M059J (cell line): Measurements from ENCODE around the gene PLK1. TPM values are rescaled to one million over a fixed set of nuclear protein-coding genes. Genes with fewer than 3 reads are reported as not detected.
"Not testable (repeated sequence)": the region's sequence is repeated elsewhere in the genome, so short reads cannot be mapped to it uniquely, and the experiment has no call there.

ENCODE experiments used
- DNase-seq: peaks from one replicate; pipeline ENCODE4 v3.0.0-alpha.2; 2012; ENCODE audit warnings: low read depth
- total RNA-seq: library from RNA; depleted of rRNA; stranded (reverse); fragments of >200 nt; shearing (Covaris generic); gene quantifications from 2 replicates; pipeline ENCODE4 v1.2.3, GENCODE V29; 2014; rRNA removed

The PLK1 gene
- total RNA-seq: 69.5 and 98.8 TPM in 2 replicates

DNA sequence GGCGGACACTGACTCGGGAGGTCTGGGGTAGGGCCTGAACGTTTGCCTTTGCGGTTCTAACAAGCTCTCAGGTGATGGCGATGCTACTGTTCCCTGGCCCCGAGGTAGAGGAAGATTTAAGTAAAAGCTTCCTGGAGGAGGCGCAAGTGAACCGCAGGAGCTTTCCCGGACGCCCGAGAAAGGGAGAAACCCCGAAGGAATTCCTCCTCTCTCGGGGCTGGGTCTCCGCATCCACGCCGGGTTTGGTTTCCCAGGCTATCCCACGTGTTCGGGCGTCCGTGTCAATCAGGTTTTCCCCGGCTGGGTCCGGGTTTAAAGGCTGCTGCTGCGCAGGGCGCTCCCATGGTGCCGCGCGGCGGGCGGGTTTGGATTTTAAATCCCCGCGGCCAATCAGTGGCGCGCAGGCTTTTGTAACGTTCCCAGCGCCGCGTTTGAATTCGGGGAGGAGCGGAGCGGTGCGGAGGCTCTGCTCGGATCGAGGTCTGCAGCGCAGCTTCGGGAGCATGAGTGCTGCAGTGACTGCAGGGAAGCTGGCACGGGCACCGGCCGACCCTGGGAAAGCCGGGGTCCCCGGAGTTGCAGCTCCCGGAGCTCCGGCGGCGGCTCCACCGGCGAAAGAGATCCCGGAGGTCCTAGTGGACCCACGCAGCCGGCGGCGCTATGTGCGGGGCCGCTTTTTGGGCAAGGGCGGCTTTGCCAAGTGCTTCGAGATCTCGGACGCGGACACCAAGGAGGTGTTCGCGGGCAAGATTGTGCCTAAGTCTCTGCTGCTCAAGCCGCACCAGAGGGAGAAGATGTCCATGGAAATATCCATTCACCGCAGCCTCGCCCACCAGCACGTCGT lies at the start of gene PLK1:
Gene PLK1, plus strand, starts transcription at position 460 of the 844 bp plus-strand sequence. Its CDS starts 44 bp downstream, at position 504.
- DNase-seq: peak; percentile 89

DNA sequence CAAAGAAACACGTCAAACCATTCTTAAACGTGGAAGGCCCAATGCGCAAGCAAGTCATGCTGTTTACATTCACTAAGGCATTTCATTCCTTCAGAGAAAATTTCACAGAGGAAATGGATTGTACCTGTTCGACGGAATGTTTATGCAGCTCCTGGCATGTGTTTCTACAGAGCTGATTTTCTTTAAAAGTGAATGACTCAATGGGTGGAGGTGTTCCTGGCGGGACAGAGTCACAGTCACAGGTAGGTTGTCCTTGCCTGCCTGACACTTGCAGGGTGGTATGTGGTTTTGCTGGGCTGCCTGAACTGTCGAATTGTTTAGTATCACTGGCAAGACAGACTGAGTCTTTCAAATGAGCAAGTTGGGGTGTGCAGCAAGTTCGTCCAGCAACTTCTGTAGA lies 49.2 kb upstream of the PLK1 start:
- no peak for DNase-seq

DNA sequence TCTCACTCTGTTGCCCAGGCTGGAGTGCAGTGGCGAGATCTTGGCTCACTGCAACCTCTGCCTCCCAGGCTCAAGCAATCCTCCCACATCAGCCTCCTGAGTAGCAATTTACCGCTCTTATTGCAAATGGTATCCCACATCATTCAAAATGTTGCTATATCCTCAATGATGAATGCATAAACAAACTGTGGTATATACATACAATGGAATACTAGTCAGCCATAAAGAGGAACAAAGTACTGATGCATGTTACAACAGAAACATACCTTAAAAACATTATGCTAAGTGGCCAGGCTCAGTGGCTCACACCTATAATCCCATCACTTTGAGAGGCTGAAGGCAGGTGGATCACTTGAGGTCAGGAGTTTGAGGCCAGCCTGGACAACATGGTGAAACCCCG lies 46.8 kb upstream of the PLK1 start:
- not testable (repeated sequence) for DNase-seq

DNA sequence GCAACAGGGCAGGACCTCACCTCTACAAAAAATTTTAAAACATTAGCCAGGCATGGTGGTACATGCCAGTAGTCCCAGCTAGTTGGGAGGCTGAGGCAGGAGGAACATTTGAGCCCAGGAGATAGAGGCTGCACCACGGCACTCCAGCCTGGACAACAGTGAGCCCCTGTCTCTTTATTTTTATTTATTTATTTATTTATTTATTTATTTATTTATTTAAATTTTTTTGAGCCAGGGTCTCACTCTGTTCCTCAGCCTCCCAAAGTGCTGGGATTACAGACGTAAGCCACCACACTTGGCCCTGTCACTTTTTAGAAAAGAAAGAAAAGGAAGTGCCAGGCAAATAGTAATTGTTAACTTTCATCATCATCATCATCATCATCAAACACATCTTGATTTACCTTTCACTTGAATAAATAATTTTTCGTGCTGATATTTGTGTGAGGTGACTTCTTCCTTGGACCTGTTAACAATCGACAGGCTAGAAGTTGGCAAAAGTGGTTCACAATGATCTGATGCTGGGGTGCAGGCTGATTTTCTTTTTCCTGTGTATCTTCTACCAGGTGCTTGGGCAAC lies 44.1 kb upstream of the PLK1 start:
- no peak for DNase-seq

DNA sequence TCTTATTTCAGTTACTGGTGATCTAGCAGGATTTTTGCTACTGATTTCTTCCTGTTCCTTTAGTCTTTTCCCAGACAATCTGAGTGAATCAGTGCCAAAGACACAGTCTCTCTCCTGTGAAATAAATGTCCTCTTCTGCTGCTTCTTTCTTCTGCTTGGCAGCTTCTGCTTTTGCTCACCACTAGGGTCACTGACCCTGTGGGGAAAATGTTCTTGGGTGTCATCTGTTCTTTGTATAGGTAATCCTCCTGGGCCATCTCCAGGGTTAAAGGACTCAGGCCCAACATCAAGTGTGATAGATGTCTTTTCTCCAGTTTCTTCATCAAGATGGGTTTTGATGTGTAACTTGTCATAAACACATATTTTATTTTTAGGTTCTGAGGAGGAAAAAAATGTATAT lies 42.7 kb upstream of the PLK1 start:
- DNase-seq: no peak

DNA sequence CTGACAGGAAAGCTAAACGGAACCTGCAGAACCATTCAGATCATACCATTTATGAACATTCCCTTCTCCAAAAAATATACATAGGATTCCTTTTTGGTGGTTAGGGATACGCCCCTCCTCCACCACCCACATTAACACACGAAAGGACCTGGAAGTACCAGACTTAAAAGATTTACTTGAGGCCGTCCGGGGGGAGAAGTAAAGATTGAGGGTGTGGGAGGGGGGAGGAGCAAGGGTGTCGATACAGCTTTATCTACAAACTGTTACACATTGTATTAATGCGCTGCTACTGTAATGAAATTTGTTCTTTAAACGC lies 38.1 kb upstream of the PLK1 start:
- DNase-seq: peak; percentile 10

DNA sequence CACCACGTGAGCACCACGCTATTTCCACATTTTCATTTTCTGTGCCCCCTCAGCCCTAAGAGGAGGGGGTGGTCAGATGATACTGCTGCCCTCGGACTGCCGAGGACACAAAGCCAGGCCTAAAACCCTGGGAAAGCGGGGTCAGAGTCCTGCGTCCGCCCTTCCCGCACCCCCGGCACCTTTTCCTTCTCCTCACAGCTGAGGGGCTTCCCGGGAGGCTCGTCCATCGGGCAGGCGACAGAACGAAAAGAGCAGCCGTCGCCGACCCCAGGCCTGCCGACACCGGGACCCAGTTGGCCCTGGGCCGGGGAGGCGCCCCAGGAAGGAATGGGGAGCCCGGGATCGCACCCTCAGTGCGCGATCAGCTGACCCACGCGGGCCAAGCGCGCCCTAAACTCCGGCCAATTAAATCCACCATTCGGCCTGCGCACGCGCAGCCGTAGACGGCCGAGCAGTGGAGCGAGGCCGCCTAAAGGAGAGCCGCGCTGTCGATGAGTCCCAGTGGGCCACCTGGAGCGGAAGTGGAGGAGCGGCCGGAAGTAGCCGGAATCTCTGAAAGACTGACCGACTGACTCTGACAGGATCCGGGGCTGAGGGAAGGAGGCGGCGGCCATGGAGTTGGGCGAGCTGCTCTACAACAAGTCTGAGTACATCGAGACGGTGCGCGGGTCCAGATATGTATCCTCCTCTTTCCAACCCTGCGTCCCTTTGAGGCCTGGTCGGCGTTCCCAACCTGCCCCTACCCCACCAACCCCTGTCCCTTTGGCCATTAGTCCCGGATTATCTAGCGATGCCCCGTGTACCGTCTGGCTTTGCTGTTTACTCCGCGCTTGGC lies 37.5 kb upstream of the PLK1 start, which contains the start of the genes DCTN5 and PALB2:
Gene DCTN5, plus strand, starts transcription at position 536 of the 835 bp plus-strand sequence. Its CDS starts 77 bp downstream, at position 613.
Gene PALB2, minus strand, starts transcription at position 380 of the 835 bp plus-strand sequence. Its CDS starts 153 bp downstream, at position 227.
- peak; percentile 95 for DNase-seq

DNA sequence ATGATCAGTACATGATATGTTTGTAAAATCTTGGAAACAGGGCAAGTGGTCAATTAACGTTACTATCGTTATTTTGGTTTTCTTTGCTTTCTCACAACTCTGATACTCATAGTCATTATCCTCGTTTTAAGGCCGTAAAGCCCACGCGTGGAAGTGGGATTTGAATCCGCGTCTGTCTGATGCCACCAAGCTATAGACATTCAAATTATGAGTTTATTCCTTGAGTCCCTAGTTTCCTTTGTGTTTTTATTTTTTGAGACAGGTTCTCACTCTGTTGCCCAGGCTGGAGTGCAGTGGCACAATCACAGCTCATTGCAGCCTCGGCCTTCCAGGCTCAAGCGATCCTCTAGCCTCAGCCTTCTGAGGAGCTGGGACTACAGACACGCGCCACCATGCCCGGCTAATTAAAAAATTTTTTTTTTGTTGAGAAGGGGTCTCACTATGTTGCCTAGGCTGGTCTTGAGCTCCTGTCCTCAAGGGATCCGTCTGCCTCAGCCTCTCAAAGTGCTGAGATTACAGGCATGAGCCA lies 36.4 kb upstream of the PLK1 start:
- no peak for DNase-seq

DNA sequence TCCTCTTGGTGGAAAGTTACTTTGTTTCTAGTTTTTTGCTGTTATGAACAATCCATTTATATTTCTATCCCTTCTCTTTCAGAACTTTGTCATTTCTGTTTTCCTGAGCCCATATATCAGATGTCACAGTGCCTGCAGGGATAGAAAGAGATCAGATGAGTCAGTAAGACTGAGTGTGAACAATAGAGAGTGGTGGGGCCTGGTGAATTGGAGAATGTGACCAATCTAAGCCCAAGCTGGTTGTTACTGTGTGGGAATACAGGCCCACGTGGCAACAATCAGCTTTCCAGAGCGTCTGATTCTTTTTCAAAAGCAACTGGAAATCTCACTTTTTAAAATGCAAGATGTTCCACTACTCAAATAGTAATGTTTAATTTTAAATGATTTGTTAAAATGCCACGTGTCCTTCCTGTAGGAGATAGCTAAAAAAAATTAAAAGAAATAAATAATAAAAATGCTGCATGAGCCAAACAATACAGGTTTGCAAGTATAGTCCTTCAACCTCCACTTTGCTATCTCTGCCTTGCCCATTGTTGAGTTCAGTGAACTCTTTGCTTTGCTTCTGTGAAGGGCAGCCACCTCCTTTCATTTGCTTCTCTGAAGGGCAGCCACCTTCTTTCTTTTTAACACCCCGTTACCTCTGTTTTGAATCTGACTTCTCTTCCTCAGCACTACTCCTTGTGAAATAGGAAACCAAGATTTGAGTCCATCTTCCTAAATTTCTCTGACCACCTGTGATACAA lies 27.8 kb upstream of the PLK1 start:
- peak; percentile 36 for DNase-seq

DNA sequence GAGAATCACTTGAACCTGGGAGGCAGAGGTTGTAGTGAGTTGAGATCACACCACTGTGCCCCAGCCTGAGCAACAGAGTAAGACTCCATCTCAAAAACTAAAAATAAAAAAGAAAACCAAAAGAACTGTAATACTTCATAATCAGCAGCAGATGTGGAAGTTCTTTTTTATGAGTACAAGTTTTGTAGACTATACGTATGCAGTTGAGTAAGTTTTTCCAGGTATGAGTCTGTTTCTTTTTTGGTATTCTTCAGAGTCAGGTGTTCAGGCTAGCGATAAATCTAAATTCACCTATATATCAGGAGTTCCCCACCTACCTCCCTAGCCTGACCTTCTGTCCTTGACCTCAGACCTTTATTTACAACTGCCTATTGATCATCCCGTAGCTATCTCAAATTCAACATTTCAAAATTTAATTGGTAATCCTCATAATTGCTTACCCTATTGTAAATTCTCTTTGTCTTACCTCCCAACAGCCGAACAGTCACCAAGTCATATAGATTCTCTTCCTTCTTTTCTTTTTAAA lies 26.7 kb upstream of the PLK1 start:
- no peak for DNase-seq

DNA sequence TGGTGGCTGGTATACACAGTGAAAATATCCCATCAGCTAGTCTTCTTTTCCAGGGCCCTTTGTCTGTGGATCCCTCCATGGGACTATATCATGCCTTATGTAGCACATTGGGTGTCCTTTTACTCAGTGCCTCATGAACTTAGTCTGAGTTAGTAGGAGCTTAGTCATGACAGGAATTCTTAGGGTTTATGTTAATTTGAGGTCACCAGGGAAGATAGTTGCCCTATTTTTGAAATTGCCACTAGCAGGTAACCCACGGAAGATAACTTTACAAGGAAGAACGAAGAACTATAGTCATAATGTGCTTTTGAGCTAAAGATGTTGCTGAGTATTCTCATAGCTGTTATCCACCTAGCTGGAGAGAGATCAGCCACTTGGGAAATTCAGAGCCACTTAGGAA lies 14.8 kb upstream of the PLK1 start:
- no peak for DNase-seq

DNA sequence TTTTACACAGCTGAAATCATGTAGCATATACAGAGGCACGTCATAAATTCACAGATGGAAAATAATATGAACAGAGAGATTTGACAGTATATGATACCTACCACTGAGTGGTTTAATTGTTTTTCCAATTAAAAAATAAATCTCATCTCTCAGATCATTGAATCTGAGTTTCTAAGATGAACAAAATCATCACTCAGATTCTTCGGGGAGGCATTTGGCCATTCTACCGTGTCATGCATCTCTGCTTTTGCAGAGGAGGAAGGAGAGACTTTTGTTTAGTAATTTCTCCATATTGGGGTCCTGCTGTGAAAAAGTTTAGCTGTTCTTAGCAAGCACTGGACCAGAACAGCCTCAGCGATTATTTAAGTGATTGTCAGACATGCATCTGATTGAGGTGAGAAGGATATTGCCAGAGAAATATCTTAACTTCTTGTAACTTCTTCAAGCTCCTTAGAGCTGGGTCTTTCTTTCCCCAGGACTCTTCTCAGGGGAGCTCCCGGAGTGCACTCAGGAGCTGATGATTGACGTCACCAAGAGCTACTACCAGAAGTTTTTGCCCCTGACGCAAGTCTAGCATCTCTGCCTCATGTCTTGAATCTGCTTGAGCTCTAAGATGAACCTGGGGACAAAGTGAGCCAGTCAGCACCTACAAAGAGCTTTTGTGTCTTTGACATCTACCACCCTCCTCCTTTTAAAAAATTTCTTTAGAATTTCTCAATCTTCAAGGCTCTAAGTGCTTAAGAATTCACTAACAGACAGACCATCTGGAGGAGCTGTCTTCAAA lies 11.9 kb upstream of the PLK1 start:
- DNase-seq: no peak

DNA sequence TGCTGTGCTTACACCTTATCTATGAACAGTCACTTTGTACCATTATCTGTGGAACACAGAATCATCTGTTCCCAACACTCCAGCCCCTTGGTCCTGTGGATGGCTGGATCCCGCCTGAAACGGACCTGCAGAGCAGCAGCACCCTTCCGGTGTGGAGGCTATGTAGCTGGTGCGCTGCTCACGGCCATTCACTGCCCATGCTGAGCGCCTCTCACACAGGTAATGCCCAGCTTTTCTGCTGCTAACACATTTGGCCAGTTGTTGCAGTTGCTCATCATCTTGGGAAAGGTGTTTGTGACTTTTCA lies 11.4 kb upstream of the PLK1 start:
- no peak for DNase-seq

DNA sequence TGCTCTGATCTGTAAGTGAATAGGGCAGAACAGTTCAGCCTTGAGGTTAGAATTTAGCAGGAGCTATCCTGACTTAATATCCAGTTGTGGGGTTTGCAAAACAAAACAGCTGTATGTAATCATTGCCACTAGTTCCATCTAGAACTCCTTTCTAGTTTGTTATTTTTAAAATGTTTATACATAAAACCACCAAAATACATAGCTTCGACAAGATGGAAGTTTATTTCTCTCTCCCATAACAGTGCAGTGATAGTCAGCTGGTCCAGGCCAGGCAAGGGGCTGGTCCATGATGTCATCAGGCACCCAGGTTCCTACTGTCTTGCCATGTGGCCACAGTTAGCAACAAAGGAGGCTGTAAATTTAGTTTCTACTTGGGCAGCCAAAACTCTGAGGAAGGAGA lies 10.5 kb upstream of the PLK1 start:
- DNase-seq: peak; percentile 9

DNA sequence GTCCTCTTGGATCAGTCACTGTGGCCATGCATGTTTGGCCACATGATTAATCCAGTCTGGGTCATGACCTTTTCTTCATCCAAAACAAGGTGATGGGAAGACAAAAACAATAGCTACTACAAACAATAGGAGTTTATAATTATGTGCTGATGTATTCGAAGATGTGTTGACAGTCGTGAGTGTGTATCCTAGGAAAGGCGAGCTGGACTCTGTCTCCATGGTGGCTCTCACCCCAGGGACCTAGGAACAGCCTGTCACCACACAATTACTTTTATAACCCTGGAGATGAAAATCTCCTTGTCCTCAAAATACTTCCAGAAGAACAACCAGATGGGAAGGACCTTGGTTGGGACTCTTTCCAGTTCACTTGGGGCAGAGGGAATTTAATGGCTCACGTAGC lies 9.8 kb upstream of the PLK1 start:
- DNase-seq: peak; percentile 14

DNA sequence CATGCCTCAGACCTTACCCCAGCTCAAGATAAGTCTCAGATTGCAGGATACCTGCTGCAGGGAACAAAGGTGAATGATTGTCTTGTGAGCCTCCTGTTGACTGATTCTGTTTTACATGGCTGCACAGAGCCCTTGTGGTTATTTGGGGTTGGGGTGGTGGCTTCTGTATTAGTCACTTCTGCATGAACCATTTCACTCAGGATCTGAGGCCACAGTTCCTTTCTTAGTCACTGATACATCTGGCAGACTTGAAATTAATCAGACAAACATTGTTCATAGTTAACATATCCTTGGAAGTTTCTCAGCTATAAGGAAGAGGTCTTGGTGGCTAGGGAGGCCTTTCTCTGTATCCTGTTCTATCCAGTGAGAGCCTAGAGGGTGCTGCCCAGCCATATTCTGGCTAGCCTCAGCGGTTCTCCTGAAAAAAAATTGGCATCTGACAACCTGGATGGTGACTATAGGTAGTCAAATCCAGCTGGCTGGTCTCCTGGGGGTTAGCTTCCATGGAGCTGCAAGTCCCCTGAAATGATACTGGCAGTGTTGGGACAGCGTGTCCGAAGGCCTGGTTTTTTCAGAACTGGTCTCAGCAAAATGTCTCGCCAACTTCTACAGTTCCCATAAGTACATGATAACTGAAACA lies 8.4 kb upstream of the PLK1 start:
- DNase-seq: peak; percentile 88

DNA sequence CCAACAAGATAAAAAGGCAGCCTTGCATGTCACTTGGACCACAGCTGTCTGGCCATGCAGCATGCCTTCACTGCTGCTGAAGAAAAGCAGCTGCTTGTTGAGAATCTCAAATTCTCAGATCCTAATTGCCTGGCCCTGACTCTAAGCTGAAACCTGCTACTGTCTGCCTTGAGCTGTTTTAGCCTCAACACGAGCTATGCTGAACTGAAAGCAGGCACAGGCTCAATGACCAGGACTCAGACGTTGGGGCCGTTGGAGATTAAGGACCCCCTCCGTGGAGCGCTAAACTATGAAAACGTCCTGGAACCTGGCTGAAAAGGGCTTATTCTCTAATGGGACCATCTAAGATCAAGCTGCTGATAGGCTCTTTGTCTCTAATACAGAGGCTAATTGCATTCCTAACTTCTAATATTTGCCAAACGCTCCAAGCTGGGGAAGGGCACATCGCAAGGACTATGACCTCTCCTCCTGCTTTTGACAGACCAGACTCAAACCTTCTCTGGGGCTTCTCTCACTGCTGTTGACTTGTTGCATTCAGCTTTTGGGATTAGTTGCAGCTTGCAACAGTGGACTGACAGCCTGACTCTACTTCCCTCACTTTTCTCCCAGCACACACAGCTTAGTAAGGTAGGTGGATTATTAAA lies 4.6 kb upstream of the PLK1 start:
- no peak for DNase-seq

DNA sequence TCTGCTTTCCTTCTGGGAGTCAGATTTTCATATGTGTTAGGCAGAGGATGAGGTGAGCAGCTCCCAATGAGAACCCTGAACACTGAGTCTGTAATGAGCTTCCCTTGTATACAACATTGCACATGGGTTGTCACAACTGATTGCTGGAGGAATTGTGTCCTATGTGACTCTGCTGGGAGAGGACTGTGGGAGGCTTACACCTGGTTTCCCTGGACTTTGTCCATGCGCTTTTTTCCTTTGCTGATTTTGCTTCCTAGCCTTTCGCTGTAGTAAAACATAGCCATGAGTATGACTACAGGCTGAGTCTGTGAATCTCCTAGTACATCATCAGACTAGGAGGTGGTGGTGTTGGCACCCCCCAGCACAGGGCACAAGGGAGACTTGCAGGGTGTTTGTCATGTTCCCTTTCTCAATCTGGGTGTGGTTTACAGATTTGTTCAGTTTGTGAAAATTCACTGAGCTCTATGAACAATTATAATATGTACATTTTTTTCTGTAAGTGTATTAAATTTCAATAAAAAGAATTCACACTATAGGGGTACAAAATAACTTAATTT lies 1.7 kb upstream of the PLK1 start:
- DNase-seq: no peak
